Activated CD4-positive, alpha-beta memory T cell treated with anti-CD3 and anti-CD28 coated beads, Interleukin-2, amount 10 ng/mL, durations not matched to agents 7 days and 5 days (primary cell): ENCODE data around the gene COL9A3. TPM values are rescaled to one million over a fixed set of nuclear protein-coding genes. Genes with fewer than 3 reads are reported as not detected.

ENCODE experiments used
- CTCF ChIA-PET: fragments of 350-600 bp; sonication (Branson Sonifier 250); formaldehyde crosslinking; loops from one replicate; lab custom pipeline; 2021; ENCODE audit warnings: antibody characterized with exemption, inconsistent platforms; lab: Charles Lee
- POLR2A ChIA-PET: fragments of 350-600 bp; sonication (Branson Sonifier 250); formaldehyde crosslinking; loops from one replicate; lab custom pipeline; 2021; ENCODE audit warnings: antibody characterized with exemption; lab: Charles Lee
- DNase-seq: peaks from one replicate; pipeline ENCODE4 v3.0.0-alpha.2; 2020
- H3K27ac Mint-ChIP-seq: one replicate; pipeline ENCODE4 v1.8.0; 2021; ENCODE audit warnings: mild to moderate bottlenecking, mixed read lengths
- H3K27me3 Mint-ChIP-seq: one replicate; pipeline ENCODE4 v1.8.0; 2021; ENCODE audit warnings: mixed read lengths
- H3K36me3 Mint-ChIP-seq: one replicate; pipeline ENCODE4 v1.8.0; 2021; ENCODE audit warnings: low read depth, mixed read lengths
- H3K4me1 Mint-ChIP-seq: one replicate; pipeline ENCODE4 v1.8.0; 2021; ENCODE audit warnings: mixed read lengths
- H3K4me3 Mint-ChIP-seq: one replicate; pipeline ENCODE4 v1.8.0; 2021; ENCODE audit warnings: mild to moderate bottlenecking, mixed read lengths
- H3K9me3 Mint-ChIP-seq: one replicate; pipeline ENCODE4 v1.8.0; 2021; ENCODE audit warnings: mixed read lengths
- total RNA-seq, 2 experiments: library from RNA; stranded (reverse); gene quantifications; one replicate each; pipeline ENCODE4 v1.2.3, GENCODE V29; 2021

The COL9A3 gene
- total RNA-seq, 2 experiments from 2014 or later: not detected

- no peak overlapping the region for H3K4me3 Mint-ChIP-seq
- H3K36me3 Mint-ChIP-seq: no peaks in the 10 kb centered on the region
- no peak overlapping the region for H3K27ac Mint-ChIP-seq
- H3K4me1 Mint-ChIP-seq: peaks cover 17% of the 10 kb centered on the region
- H3K27me3 Mint-ChIP-seq: peaks cover 14% of the 10 kb centered on the region
- DNase-seq: no peak
- POLR2A ChIA-PET: interaction anchor here (1.2 to 1.8 kb wide), 3 partner anchors 9 to 52 kb away, joined by 3 to 4 read pairs (median 3); partner anchors contain the start of gene TCFL5
- CTCF ChIA-PET: interaction anchor here (0.9 to 1.2 kb wide), 2 partner anchors 26 to 97 kb away, joined by 3 read pairs; no protein-coding TSS in a partner anchor
- no peaks in the 10 kb centered on the region for H3K9me3 Mint-ChIP-seq
These were observed 58.8 kb downstream of the COL9A3 start for GRCh38 chr20:62875419-62876361.

- Mint-ChIP-seq H3K27me3 (peaks cover 14% of the 10 kb centered on the region), H3K36me3 (peaks cover 3% of the 10 kb centered on the region), H3K4me3 (no peak overlapping the region), H3K4me1 (peaks cover 15% of the 10 kb centered on the region), H3K27ac (no peak overlapping the region), H3K9me3 (no peaks in the 10 kb centered on the region)
- ChIA-PET POLR2A (interaction anchor here (1.2 to 1.8 kb wide), 3 partner anchors 8 to 51 kb away, joined by 3 to 4 read pairs (median 3); partner anchors contain the start of gene TCFL5), CTCF (no interaction called here)
- DNase-seq: no peak
These were observed 59.7 kb downstream of the COL9A3 start for GRCh38 chr20:62876501-62876901.

GRCh38 chr20:62876902-62877816, 60.3 kb downstream of the COL9A3 start:
- Mint-ChIP-seq H3K27ac (no peak overlapping the region), H3K36me3 (peaks cover 9% of the 10 kb centered on the region), H3K4me3 (no peak overlapping the region), H3K4me1 (peaks cover 15% of the 10 kb centered on the region), H3K27me3 (peaks cover 12% of the 10 kb centered on the region), H3K9me3 (no peaks in the 10 kb centered on the region)
- DNase-seq: no peak
- CTCF ChIA-PET: no interaction called here
- POLR2A ChIA-PET: interaction anchor here (1.2 to 1.8 kb wide), 3 partner anchors 8 to 50 kb away, joined by 3 to 4 read pairs (median 3); partner anchors contain the start of gene TCFL5

GRCh38 chr20:62878244-62879038, 61.6 kb downstream of the COL9A3 start:
- ChIA-PET CTCF (no interaction called here), POLR2A (no interaction called here)
- no peak overlapping the region for H3K4me3 Mint-ChIP-seq
- H3K4me1 Mint-ChIP-seq: peaks cover 13% of the 10 kb centered on the region
- no peak overlapping the region for H3K27ac Mint-ChIP-seq
- DNase-seq: no peak
- peaks cover 2% of the 10 kb centered on the region for H3K27me3 Mint-ChIP-seq
- peaks cover 10% of the 10 kb centered on the region for H3K36me3 Mint-ChIP-seq
- no peaks in the 10 kb centered on the region for H3K9me3 Mint-ChIP-seq

- peaks cover 13% of the 10 kb centered on the region for H3K36me3 Mint-ChIP-seq
- POLR2A ChIA-PET: no interaction called here
- peaks cover 7% of the 10 kb centered on the region for H3K4me1 Mint-ChIP-seq
- no peak overlapping the region for H3K4me3 Mint-ChIP-seq
- DNase-seq: no peak
- H3K9me3 Mint-ChIP-seq: no peaks in the 10 kb centered on the region
- H3K27ac Mint-ChIP-seq: no peak overlapping the region
- CTCF ChIA-PET: no interaction called here
- H3K27me3 Mint-ChIP-seq: no peaks in the 10 kb centered on the region
These were observed 62.7 kb downstream of the COL9A3 start for GRCh38 chr20:62879275-62880146.

- peaks cover 4% of the 10 kb centered on the region for H3K4me1 Mint-ChIP-seq
- H3K27ac Mint-ChIP-seq: no peak overlapping the region
- CTCF ChIA-PET: no interaction called here
- no peak for DNase-seq
- H3K4me3 Mint-ChIP-seq: no peak overlapping the region
- peaks cover 14% of the 10 kb centered on the region for H3K36me3 Mint-ChIP-seq
- POLR2A ChIA-PET: no interaction called here
- no peaks in the 10 kb centered on the region for H3K27me3 Mint-ChIP-seq
- no peaks in the 10 kb centered on the region for H3K9me3 Mint-ChIP-seq
These were observed 63.5 kb downstream of the COL9A3 start for GRCh38 chr20:62880147-62880934.

- CTCF ChIA-PET: no interaction called here
- no peak overlapping the region for H3K4me3 Mint-ChIP-seq
- no peak overlapping the region for H3K27ac Mint-ChIP-seq
These were observed 64.2 kb downstream of the COL9A3 start for GRCh38 chr20:62880935-62881661.

GRCh38 chr20:62881662-62882395, 65.0 kb downstream of the COL9A3 start:
- ChIA-PET POLR2A (no interaction called here), CTCF (interaction anchor here (0.6 kb wide), 1 partner anchor 36 kb away, joined by 4 read pairs; no protein-coding TSS in a partner anchor)
- no peak for DNase-seq
- no peaks in the 10 kb centered on the region for H3K27me3 Mint-ChIP-seq
- H3K4me1 Mint-ChIP-seq: peaks cover 3% of the 10 kb centered on the region
- H3K36me3 Mint-ChIP-seq: peaks cover 21% of the 10 kb centered on the region
- H3K27ac Mint-ChIP-seq: no peak overlapping the region
- H3K4me3 Mint-ChIP-seq: no peak overlapping the region
- H3K9me3 Mint-ChIP-seq: no peaks in the 10 kb centered on the region

More at GRCh38 chr20:62880935-62881661, 64.2 kb downstream of the COL9A3 start:
- POLR2A ChIA-PET: no interaction called here
- H3K4me1 Mint-ChIP-seq: no peaks in the 10 kb centered on the region
- H3K27me3 Mint-ChIP-seq: no peaks in the 10 kb centered on the region
- DNase-seq: no peak
- peaks cover 14% of the 10 kb centered on the region for H3K36me3 Mint-ChIP-seq
- no peaks in the 10 kb centered on the region for H3K9me3 Mint-ChIP-seq

- DNase-seq: no peak
- H3K4me3 Mint-ChIP-seq: no peak overlapping the region
- POLR2A ChIA-PET: no interaction called here
- no peaks in the 10 kb centered on the region for H3K9me3 Mint-ChIP-seq
- H3K27ac Mint-ChIP-seq: no peak overlapping the region
- CTCF ChIA-PET: interaction anchor here (0.6 kb wide), 2 partner anchors 35 to 382 kb away, joined by 3 to 4 read pairs; no protein-coding TSS in a partner anchor
- peaks cover 25% of the 10 kb centered on the region for H3K36me3 Mint-ChIP-seq
- peaks cover 7% of the 10 kb centered on the region for H3K4me1 Mint-ChIP-seq
- no peaks in the 10 kb centered on the region for H3K27me3 Mint-ChIP-seq
These were observed 65.6 kb downstream of the COL9A3 start for GRCh38 chr20:62882426-62882825.

GRCh38 chr20:62884556-62884955, 67.7 kb downstream of the COL9A3 start:
- ChIA-PET CTCF (interaction anchor here (1.3 kb wide), 1 partner anchor 23 kb away, joined by 3 read pairs; no protein-coding TSS in a partner anchor), POLR2A (interaction anchor here (1.0 to 2.0 kb wide), 2 partner anchors 8 to 13 kb away, joined by 4 to 7 read pairs; no protein-coding TSS in a partner anchor)
- Mint-ChIP-seq H3K27me3 (no peaks in the 10 kb centered on the region), H3K4me3 (no peak overlapping the region), H3K9me3 (no peaks in the 10 kb centered on the region), H3K4me1 (peaks cover 8% of the 10 kb centered on the region), H3K36me3 (peaks cover 42% of the 10 kb centered on the region), H3K27ac (no peak overlapping the region)
- DNase-seq: no peak
